ENCODE results near the gene PRRC2B. TPM values are rescaled to one million over a fixed set of nuclear protein-coding genes. Genes with fewer than 3 reads are reported as not detected.

PRRC2B gene
- total RNA-seq, 1 experiment from 2014 or later = 170 TPM

DNA sequence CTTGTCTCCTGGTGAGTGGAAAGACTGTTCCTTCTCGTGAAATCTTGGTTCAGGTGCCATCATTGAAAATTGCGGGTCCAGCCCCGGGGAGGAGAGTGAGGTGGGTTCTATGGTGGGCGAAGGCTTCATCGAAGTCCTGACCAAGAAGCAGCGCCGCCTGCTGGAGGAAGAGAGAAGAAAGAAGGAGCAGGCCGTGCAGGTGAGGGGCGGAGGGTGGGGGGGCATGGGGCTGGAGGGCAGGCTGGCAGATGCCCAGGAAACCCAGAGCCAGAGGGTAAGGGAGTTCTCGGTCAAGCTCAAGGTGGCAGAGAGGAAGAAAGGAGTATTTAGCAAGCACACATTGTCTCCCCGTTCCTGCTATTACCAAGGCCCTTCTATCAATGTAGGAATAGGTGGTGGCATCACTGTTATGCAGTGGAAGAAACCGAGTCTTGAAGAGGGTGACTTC, 84.6 kb downstream of the PRRC2B start:
- Histone ChIP-seq H3K9me3 (ENCODE audit: control insufficient read depth in 1 of 2, insufficient read depth in 1 of 2, low read depth in 1 of 2, low read length in 2 of 2) (no peaks in the 10 kb centered on the region), H3K27me3 (ENCODE audit: insufficient read depth, low read length) (no peaks in the 10 kb centered on the region), H3K9ac (ENCODE audit: low read length) (no peak overlapping the region), H3K4me2 (ENCODE audit: low read length) (no peak overlapping the region), H3K4me3 (replicated peaks in 1 of 2; ENCODE audit: low read depth in 1 of 2, low read length in 2 of 2) (no peak overlapping the region), H3K27ac (ENCODE audit: low read depth, low read length) (no peak overlapping the region), H3K79me2 (ENCODE audit: insufficient read depth, low read length) (peaks cover 72% of the 10 kb centered on the region; the same call in 1 of the 2 replicates), H3K36me3 (ENCODE audit: control insufficient read depth in 1 of 2, insufficient read depth in 2 of 2, low read length in 2 of 2) (peaks cover 64 to 76% of the 10 kb centered on the region in 2 experiments), H2AFZ (ENCODE audit: low read depth, low read length, poor library complexity, severe bottlenecking) (no peak overlapping the region), H4K20me1 (ENCODE audit: insufficient read depth) (peaks cover 6% of the 10 kb centered on the region; the same call in 1 of the 2 replicates), H3K4me1 (ENCODE audit: control insufficient read depth in 1 of 2, insufficient read depth in 2 of 2, low read length in 2 of 2) (no peaks in the 10 kb centered on the region), H3K9me2 (ENCODE audit: insufficient read depth) (no peaks in the 10 kb centered on the region)
- TF ChIP-seq, protein P1, sequence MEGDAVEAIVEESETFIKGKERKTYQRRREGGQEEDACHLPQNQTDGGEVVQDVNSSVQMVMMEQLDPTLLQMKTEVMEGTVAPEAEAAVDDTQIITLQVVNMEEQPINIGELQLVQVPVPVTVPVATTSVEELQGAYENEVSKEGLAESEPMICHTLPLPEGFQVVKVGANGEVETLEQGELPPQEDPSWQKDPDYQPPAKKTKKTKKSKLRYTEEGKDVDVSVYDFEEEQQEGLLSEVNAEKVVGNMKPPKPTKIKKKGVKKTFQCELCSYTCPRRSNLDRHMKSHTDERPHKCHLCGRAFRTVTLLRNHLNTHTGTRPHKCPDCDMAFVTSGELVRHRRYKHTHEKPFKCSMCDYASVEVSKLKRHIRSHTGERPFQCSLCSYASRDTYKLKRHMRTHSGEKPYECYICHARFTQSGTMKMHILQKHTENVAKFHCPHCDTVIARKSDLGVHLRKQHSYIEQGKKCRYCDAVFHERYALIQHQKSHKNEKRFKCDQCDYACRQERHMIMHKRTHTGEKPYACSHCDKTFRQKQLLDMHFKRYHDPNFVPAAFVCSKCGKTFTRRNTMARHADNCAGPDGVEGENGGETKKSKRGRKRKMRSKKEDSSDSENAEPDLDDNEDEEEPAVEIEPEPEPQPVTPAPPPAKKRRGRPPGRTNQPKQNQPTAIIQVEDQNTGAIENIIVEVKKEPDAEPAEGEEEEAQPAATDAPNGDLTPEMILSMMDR (IDR thresholded peaks at IDR 0.05 in 2 of 3, conservative IDR thresholded peaks at IDR 0.05 in 1 of 3; ENCODE audit: borderline replicate concordance in 1 of 3, insufficient read depth in 1 of 3, low read depth in 2 of 3, low read length in 2 of 3) = peak; percentile 36 to 71 (median 58); a peak in 5 of 6 replicates
- TF ChIP-seq SRF (IDR thresholded peaks at IDR 0.05; ENCODE audit: low read depth) (no peak), SIN3A (IDR thresholded peaks at IDR 0.05; ENCODE audit: low read depth) (no peak), FOSL1 (IDR thresholded peaks at IDR 0.05; ENCODE audit: low read depth) (no peak), EGR1 (IDR thresholded peaks at IDR 0.05; ENCODE audit: low read depth) (no peak), CBX3 (IDR thresholded peaks at IDR 0.05; ENCODE audit: low read depth) (no peak), ATF3 (IDR thresholded peaks at IDR 0.05) (no peak), EZH2 (IDR thresholded peaks at IDR 0.05) (no peak), ZFX (IDR thresholded peaks at IDR 0.05) (no peak), YY1 (IDR thresholded peaks at IDR 0.05; ENCODE audit: extremely low read depth, insufficient replicate concordance, low read depth, low read length) (no peak), ZBTB33 (IDR thresholded peaks at IDR 0.05; ENCODE audit: extremely low read depth, insufficient replicate concordance, low read length) (no peak), SP1 (IDR thresholded peaks at IDR 0.05; ENCODE audit: low read depth) (no peak), RAD21 (IDR thresholded peaks at IDR 0.05; ENCODE audit: low read depth) (peak; percentile 33; the same call in 1 of the 2 replicates)
- ChIA-PET POLR2A (no interaction called here), CTCF (interaction anchor here (1.1 kb wide), 1 partner anchor 129 kb away, joined by 3 read pairs; no protein-coding TSS in a partner anchor), RAD21 (ENCODE audit: low non-redundant PET in 1 of 2, low total read pairs in 2 of 2, uncharacterized antibody in 2 of 2, unreplicated experiment in 2 of 2) (no interaction called here)
- intact Hi-C loops (cut with micrococcal nuclease) = loop anchor here (1.0 kb wide), 1 partner anchor 128 kb away; no protein-coding TSS in a partner anchor
- ATAC-seq (peak; percentile 71), DNase-seq (ENCODE audit: low read depth, low spot score) (peak; percentile 3)
- BruUV-seq (replicated peaks) = no TSS peak

All from HCT116 (cell line).